Sigmoid colon (tissue), 4 donors: ENCODE results near the gene COL6A2.

ENCODE experiments used
- EP300 ChIP-seq, 4 donors: sonication (generic); formaldehyde crosslinking; IDR thresholded peaks; one replicate each; pipeline ENCODE4 v1.6.1; 2017; ENCODE audit warnings: antibody characterized with exemption in 4 of 4
- POLR2A ChIP-seq, 2 donors: fragments of 450-650 bp; IDR thresholded peaks; one replicate each; pipeline ENCODE4 v1.6.1; 2016; ENCODE audit warnings: antibody characterized with exemption in 2 of 2, mild to moderate bottlenecking in 2 of 2, moderate library complexity in 2 of 2

GRCh38 chr21:46095083-46095719, 2.7 kb upstream of the COL6A2 start:
- TF ChIP-seq POLR2A (IDR thresholded peaks at IDR 0.05) (no peak), EP300 (IDR thresholded peaks at IDR 0.05) (no peak)
